Sigmoid colon (tissue), 7 donors: ENCODE measurements around the gene XAF1. TPM values are rescaled to one million over a fixed set of nuclear protein-coding genes. Genes with fewer than 3 reads are reported as not detected.
"Not testable (repeated sequence)": the region's sequence is repeated elsewhere in the genome, so short reads cannot be mapped to it uniquely, and the experiment has no call there.

Source experiments
- DNase-seq: peaks from one replicate; pipeline ENCODE4 v3.0.0-alpha.2; 2019
- H3K27ac ChIP-seq, 4 donors: fragments of 200-600 bp; sonication (generic); one replicate each; pipeline ENCODE4 v1.5.1; 2016 to 2019; ENCODE audit warnings: mild to moderate bottlenecking in 1 of 4
- H3K27me3 ChIP-seq, 3 donors: fragments of 200-600 bp; sonication (generic); one replicate each; pipeline ENCODE4 v1.5.1; 2019; ENCODE audit warnings: mild to moderate bottlenecking in 1 of 3
- H3K36me3 ChIP-seq, 4 donors: fragments of 200-600 bp; sonication (generic); one replicate each; pipeline ENCODE4 v1.5.1; 2016 to 2019
- H3K4me1 ChIP-seq, 4 donors: fragments of 200-600 bp; sonication (generic); one replicate each; pipeline ENCODE4 v1.5.1; 2017 to 2019
- H3K4me3 ChIP-seq, 4 donors: fragments of 200-600 bp; sonication (generic); one replicate each; pipeline ENCODE4 v1.5.1; 2017 to 2019; ENCODE audit warnings: mild to moderate bottlenecking in 2 of 4, moderate library complexity in 1 of 4
- H3K9me3 ChIP-seq, 4 donors: fragments of 200-600 bp in 3 of 4; sonication (generic) in 3 of 4; one replicate each; pipeline versions ENCODE4 v1.5.1 to v1.6.1; 2013 to 2019
- EP300 ChIP-seq, 4 donors: sonication (generic); formaldehyde crosslinking; IDR thresholded peaks; one replicate each; pipeline ENCODE4 v1.6.1; 2017; ENCODE audit warnings: antibody characterized with exemption in 4 of 4
- POLR2A ChIP-seq, 2 donors: fragments of 450-650 bp; IDR thresholded peaks; one replicate each; pipeline ENCODE4 v1.6.1; 2016; ENCODE audit warnings: antibody characterized with exemption in 2 of 2, mild to moderate bottlenecking in 2 of 2, moderate library complexity in 2 of 2
- POLR2AphosphoS5 ChIP-seq, 4 donors: sonication (generic); formaldehyde crosslinking; IDR thresholded peaks; one replicate each; pipeline ENCODE4 v1.6.1; 2017; ENCODE audit warnings: antibody characterized with exemption in 4 of 4
- WGBS, 2 donors: extraction: QIAGEN DNeasy Blood & Tissue Kit; methylation state at CpG; one replicate each; pipeline ENCODE4 v1.1.7; 2013; 5-methylcytosine and 5-hydroxymethylcytosine counted together
- intact Hi-C: fragments of 100-400 bp; cut with DNase I; formaldehyde crosslinking; loops from one replicate; pipeline ENCODE4 v1.15.1; 2023
- polyA plus RNA-seq, 3 donors: library from polyadenylated mRNA; stranded (reverse); fragments of 200-250 nt; gene quantifications; one replicate each; pipeline ENCODE4 v1.2.3, GENCODE V29; 2013
- total RNA-seq, 4 donors: library from RNA; depleted of rRNA; stranded (reverse); fragments of >200 nt; gene quantifications; one replicate each; pipeline ENCODE4 v1.1.0, GENCODE V29; 2016
- TF ChIP-seq, protein P1 (sequence below), 4 experiments: fragments of 450-650 bp in 3 of 4; fragments of 200-600 bp in 1 of 4; IDR thresholded peaks; one replicate each; pipeline ENCODE4 v1.5.1; 2016 to 2019; ENCODE audit warnings: antibody characterized with exemption in 4 of 4, mild to moderate bottlenecking in 3 of 4, moderate library complexity in 2 of 4
- donor health status: healthy with polysubstance abuse.
- donor health status: Bipolar disorder and iron deficiency.
- donor health status: healthy.

XAF1 gene
- total and polyA plus RNA-seq, 7 donors = 3.2 to 64.1 (median 30.0) TPM

DNA sequence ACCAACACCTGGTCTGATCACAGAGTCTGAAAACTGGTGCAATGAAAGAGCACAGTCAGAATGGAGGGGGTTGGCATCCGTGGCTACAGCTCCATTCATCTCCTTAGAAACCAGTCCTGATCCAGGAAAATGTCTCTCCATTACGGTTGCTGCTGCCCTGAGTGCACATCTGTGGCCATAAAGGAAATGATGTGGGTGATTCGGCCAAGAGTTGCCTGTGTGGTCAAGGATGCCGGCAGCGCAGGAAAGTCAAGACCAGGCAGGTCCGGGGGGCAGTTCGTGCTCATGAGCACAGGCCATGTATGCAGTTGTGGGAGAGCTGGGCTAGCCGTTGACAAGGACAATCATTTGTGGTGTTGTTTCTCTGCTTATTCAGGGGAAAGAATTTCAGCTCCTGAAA lies 5.9 kb downstream of the XAF1 start:
- DNase-seq = no peak
- Histone ChIP-seq H3K27me3 (no peaks in the 10 kb centered on the region), H3K36me3 (peaks cover 0 to 88% (median 30%) of the 10 kb centered on the region in 4 donors), H3K9me3 (peaks cover 0 to 2% (median 0%) of the 10 kb centered on the region in 4 donors), H3K4me3 (no peak overlapping the region), H3K27ac (no peak overlapping the region), H3K4me1 (peaks cover 0 to 11% (median 5%) of the 10 kb centered on the region in 4 donors)
- 92 to 94% methylated on average over 8 of the region's 8 CpGs for WGBS, 2 donors
- intact Hi-C loops = no loop called here
- TF ChIP-seq POLR2A (IDR thresholded peaks at IDR 0.05) (no peak), POLR2AphosphoS5 (IDR thresholded peaks at IDR 0.05) (no peak), EP300 (IDR thresholded peaks at IDR 0.05) (no peak)
- TF ChIP-seq, protein P1, sequence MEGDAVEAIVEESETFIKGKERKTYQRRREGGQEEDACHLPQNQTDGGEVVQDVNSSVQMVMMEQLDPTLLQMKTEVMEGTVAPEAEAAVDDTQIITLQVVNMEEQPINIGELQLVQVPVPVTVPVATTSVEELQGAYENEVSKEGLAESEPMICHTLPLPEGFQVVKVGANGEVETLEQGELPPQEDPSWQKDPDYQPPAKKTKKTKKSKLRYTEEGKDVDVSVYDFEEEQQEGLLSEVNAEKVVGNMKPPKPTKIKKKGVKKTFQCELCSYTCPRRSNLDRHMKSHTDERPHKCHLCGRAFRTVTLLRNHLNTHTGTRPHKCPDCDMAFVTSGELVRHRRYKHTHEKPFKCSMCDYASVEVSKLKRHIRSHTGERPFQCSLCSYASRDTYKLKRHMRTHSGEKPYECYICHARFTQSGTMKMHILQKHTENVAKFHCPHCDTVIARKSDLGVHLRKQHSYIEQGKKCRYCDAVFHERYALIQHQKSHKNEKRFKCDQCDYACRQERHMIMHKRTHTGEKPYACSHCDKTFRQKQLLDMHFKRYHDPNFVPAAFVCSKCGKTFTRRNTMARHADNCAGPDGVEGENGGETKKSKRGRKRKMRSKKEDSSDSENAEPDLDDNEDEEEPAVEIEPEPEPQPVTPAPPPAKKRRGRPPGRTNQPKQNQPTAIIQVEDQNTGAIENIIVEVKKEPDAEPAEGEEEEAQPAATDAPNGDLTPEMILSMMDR (IDR thresholded peaks at IDR 0.05) = no peak

DNA sequence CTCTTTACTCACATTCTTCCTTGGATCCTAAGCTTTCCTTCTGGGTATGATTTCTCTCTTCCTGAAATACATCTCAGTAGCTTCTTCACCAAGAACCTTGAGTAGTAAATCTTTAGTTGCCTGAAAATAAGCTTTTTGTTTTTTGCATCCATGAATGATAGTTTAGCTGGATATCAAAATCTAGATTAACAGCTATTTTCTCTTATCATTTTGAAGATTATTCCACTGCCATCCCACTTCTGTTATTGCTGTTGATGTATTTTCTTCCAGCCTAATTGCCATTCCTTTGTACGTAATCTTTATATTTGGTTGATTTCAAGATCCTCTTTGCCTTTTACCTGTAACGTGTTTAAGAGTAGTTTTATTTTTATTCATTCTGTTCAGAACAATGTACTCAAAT lies 12.6 kb downstream of the XAF1 start:
- DNase-seq = no peak
- H3K27ac ChIP-seq = no peak overlapping the region
- peaks cover 24 to 100% (median 64%) of the 10 kb centered on the region in 4 donors for H3K36me3 ChIP-seq
- H3K4me1 ChIP-seq = no peaks in the 10 kb centered on the region
- no peak for TF ChIP-seq EP300 (IDR thresholded peaks at IDR 0.05)
- TF ChIP-seq, protein P1 (IDR thresholded peaks at IDR 0.05) = no peak
- TF ChIP-seq POLR2AphosphoS5 (IDR thresholded peaks at IDR 0.05) = no peak
- no peak for TF ChIP-seq POLR2A (IDR thresholded peaks at IDR 0.05)
- 98 to 99% methylated on average over 2 of the region's 2 CpGs for WGBS, 2 donors
- no peak overlapping the region for H3K4me3 ChIP-seq
- intact Hi-C loops = no loop called here
- no peaks in the 10 kb centered on the region for H3K27me3 ChIP-seq
- H3K9me3 ChIP-seq = peaks cover 6 to 17% (median 9%) of the 10 kb centered on the region in 4 donors

DNA sequence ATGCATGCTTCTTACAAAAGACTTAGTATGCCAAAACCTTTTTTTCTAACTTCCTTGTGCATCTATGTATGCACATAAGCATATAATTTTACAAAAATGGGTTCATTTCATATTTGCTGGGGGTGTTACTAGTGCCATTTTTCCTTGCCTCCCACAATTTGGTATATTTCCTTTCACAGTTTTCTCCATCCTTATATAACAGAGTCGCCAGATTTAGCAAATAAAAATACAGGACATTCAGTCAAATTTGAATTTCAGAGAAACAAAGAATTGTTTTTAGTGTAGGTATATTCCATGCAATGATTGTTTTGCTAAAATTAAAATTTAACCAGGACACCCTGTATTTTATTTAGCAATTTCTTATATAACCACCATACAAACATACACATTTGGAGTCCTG lies 16.2 kb downstream of the XAF1 start:
- Histone ChIP-seq H3K27ac (no peak overlapping the region), H3K4me3 (no peak overlapping the region), H3K4me1 (peaks cover 0 to 8% (median 3%) of the 10 kb centered on the region in 4 donors), H3K27me3 (peaks cover 0 to 30% (median 8%) of the 10 kb centered on the region in 3 donors), H3K36me3 (peaks cover 26 to 73% (median 49%) of the 10 kb centered on the region in 4 donors), H3K9me3 (peaks cover 6 to 26% (median 15%) of the 10 kb centered on the region in 4 donors)
- intact Hi-C loops = no loop called here
- DNase-seq = no peak
- 94 to 99% methylated on average over 1 of the region's 1 CpG for WGBS, 2 donors
- TF ChIP-seq POLR2AphosphoS5 (IDR thresholded peaks at IDR 0.05) (no peak), POLR2A (IDR thresholded peaks at IDR 0.05) (no peak), EP300 (IDR thresholded peaks at IDR 0.05) (no peak)
- TF ChIP-seq, protein P1 (IDR thresholded peaks at IDR 0.05) = no peak

DNA sequence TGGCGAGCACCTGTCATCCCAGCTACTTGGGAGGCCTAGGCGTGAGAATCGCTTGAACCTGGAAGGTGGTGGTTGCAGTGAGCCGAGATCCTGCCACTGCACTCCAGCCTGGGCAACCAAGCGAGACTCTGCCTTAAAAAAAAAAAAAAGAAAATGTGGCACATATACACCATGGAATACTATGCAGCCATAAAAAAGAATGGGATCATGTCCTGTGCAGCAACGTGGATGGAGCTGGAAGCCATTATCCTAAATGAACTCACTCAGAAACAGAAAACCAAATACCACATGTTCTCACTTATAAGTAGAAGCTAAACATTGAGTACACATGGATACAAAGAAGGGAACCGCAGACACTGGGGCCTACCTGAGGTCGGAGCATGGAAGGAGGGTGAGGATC lies 19.1 kb downstream of the XAF1 start:
- 96 to 97% methylated on average over 8 of the region's 8 CpGs for WGBS, 2 donors

DNA sequence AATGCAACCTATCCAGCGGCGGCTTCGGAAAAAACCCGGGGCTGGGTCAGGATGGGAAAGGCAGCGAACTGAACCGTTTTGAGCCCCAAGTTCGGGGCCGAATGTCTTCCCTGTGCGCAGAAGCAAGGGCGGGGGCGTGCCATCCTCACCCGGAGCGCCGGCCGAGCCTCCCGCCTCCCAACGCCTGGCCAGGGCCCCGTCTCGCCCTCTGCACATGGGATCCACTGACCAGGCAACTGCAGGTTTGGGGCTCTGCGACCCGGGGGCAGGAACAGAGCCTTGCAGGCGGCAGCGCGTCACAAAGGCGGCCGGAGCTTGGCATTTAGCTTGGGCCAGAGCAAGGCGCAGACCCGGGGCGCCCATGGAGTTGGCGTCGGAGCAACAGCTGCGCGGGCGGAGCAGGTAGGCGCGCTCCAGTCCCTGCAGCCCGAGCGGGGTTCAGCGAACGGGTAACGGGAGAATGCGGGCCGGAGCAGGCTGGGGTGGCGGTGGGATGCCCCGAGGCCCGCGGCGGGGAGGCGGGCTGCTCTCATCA lies 20.1 kb downstream of the XAF1 start, which contains the start of gene FBXO39:
TSS of gene FBXO39 (plus strand) at position 345 of the 535 bp plus-strand sequence. CDS start 3,654 bp downstream, outside the sequence.
- no peak for TF ChIP-seq EP300 (IDR thresholded peaks at IDR 0.05)
- TF ChIP-seq, protein P1 (IDR thresholded peaks at IDR 0.05) = no peak
- no peak for TF ChIP-seq POLR2AphosphoS5 (IDR thresholded peaks at IDR 0.05)
- no peak for TF ChIP-seq POLR2A (IDR thresholded peaks at IDR 0.05)
- DNase-seq = no peak
- Histone ChIP-seq H3K36me3 (peaks cover 16 to 34% (median 24%) of the 10 kb centered on the region in 4 donors), H3K27ac (no peak within 1 kb of the TSS), H3K9me3 (peaks cover 0 to 14% (median 8%) of the 10 kb centered on the region in 4 donors), H3K27me3 (peaks cover 0 to 53% (median 8%) of the 10 kb centered on the region in 3 donors), H3K4me1 (peaks cover 0 to 8% (median 3%) of the 10 kb centered on the region in 4 donors), H3K4me3 (no peak within 1 kb of the TSS)
- intact Hi-C loops = no loop called here
- WGBS, 2 donors = 4 to 14% methylated on average over 49 of the region's 49 CpGs

More for the DNA sequence above, 19.1 kb downstream of the XAF1 start:
- H3K27me3 ChIP-seq = peaks cover 0 to 43% (median 8%) of the 10 kb centered on the region in 3 donors
- H3K27ac ChIP-seq, intact Hi-C loops, H3K4me3 ChIP-seq, H3K4me1 ChIP-seq, DNase-seq: not testable (repeated sequence)
- H3K9me3 ChIP-seq = peaks cover 0 to 14% (median 8%) of the 10 kb centered on the region in 4 donors
- peaks cover 21 to 44% (median 31%) of the 10 kb centered on the region in 4 donors for H3K36me3 ChIP-seq
